Esophagus squamous epithelium (tissue), 5 donors: ENCODE data around the gene CFAP70. TPM values are rescaled to one million over a fixed set of nuclear protein-coding genes. Genes with fewer than 3 reads are reported as not detected.

Source experiments
- DNase-seq: peaks from one replicate; lab custom pipeline; 2025; lab: John Stamatoyannopoulos, UW
- H3K27ac ChIP-seq, 4 donors: fragments of 200-600 bp; sonication (generic); one replicate each; pipeline ENCODE4 v1.5.1; 2016 to 2019; ENCODE audit warnings: mild to moderate bottlenecking in 1 of 4
- H3K27me3 ChIP-seq, 4 donors: fragments of 200-600 bp; sonication (generic); 1 replicate in 3 of 4; 2 replicates in 1 of 4; pipeline versions ENCODE4 v1.5.1 to v1.6.0; 2017 to 2021; ENCODE audit warnings: antibody characterized with exemption in 1 of 4
- H3K36me3 ChIP-seq, 3 donors: fragments of 200-600 bp; sonication (generic); one replicate each; pipeline ENCODE4 v1.5.1; 2016 to 2019
- H3K4me1 ChIP-seq, 3 donors: fragments of 200-600 bp; sonication (generic); one replicate each; pipeline ENCODE4 v1.5.1; 2017 to 2019
- H3K4me3 ChIP-seq, 4 donors: fragments of 200-600 bp; sonication (generic); 1 replicate in 3 of 4; 2 replicates in 1 of 4; pipeline ENCODE4 v1.5.1; 2016 to 2019; ENCODE audit warnings: mild to moderate bottlenecking in 2 of 4, moderate library complexity in 1 of 4
- H3K9me3 ChIP-seq, 3 donors: fragments of 200-600 bp; sonication (generic); one replicate each; pipeline ENCODE4 v1.5.1; 2016 to 2019
- POLR2A ChIP-seq, 4 donors: fragments of 450-650 bp; IDR thresholded peaks; one replicate each; pipeline ENCODE4 v1.6.1; 2017; ENCODE audit warnings: antibody characterized with exemption in 4 of 4, mild to moderate bottlenecking in 4 of 4, moderate library complexity in 3 of 4
- WGBS, 2 donors: methylation state at CpG; one replicate each; pipeline ENCODE4 v1.1.5; 2018; 5-methylcytosine and 5-hydroxymethylcytosine counted together
- intact Hi-C: fragments of 100-400 bp; cut with DNase I; formaldehyde crosslinking; loops from one replicate; pipeline ENCODE4 v1.15.0; 2022
- total RNA-seq, 4 donors: library from RNA; depleted of rRNA; stranded (reverse); fragments of >200 nt; gene quantifications; one replicate each; pipeline ENCODE4 v1.1.0, GENCODE V29; 2016
- TF ChIP-seq, protein P1 (sequence below), 6 experiments: fragments of 450-650 bp in 4 of 6; fragments of 200-600 bp in 2 of 6; sonication (generic) in 2 of 6; IDR thresholded peaks; one replicate each; pipeline ENCODE4 v1.5.1; 2016 to 2019; ENCODE audit warnings: antibody characterized with exemption in 6 of 6, mild to moderate bottlenecking in 4 of 6, moderate library complexity in 4 of 6
- donor health status: DM: yes; HTN: yes; CAD: no.

CFAP70 gene
- total RNA-seq, 4 donors from 2014 or later = 0.22 to 2.5 (median 0.66) TPM

DNA sequence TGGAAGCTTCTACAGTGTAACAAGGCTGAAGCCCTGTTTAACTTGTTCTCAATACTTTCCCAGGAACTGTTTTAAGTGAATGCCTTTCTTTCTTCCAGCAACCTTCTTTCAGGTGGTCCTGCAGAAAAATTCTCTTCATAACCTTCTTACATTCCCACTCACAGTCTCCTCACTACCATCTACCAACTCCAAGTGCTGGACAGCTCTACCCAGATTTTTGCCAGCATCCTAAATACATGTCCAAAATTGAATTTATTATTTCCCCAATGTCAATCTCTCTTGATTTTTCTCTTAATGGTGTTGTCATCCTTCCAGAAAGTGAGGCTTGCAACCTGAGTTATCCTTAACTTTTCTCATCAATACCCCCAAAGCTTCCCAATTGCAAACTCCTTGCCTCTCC is 48.2 kb downstream of the CFAP70 start:
- H3K4me3 ChIP-seq = no peak overlapping the region
- intact Hi-C loops = no loop called here
- H3K4me1 ChIP-seq = no peaks in the 10 kb centered on the region
- H3K36me3 ChIP-seq = no peaks in the 10 kb centered on the region
- no peak for DNase-seq
- H3K27me3 ChIP-seq = no peaks in the 10 kb centered on the region
- peaks cover 0 to 23% (median 11%) of the 10 kb centered on the region in 3 donors for H3K9me3 ChIP-seq
- H3K27ac ChIP-seq = no peak overlapping the region
- no peak for TF ChIP-seq POLR2A (IDR thresholded peaks at IDR 0.05)
- TF ChIP-seq, protein P1, sequence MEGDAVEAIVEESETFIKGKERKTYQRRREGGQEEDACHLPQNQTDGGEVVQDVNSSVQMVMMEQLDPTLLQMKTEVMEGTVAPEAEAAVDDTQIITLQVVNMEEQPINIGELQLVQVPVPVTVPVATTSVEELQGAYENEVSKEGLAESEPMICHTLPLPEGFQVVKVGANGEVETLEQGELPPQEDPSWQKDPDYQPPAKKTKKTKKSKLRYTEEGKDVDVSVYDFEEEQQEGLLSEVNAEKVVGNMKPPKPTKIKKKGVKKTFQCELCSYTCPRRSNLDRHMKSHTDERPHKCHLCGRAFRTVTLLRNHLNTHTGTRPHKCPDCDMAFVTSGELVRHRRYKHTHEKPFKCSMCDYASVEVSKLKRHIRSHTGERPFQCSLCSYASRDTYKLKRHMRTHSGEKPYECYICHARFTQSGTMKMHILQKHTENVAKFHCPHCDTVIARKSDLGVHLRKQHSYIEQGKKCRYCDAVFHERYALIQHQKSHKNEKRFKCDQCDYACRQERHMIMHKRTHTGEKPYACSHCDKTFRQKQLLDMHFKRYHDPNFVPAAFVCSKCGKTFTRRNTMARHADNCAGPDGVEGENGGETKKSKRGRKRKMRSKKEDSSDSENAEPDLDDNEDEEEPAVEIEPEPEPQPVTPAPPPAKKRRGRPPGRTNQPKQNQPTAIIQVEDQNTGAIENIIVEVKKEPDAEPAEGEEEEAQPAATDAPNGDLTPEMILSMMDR (IDR thresholded peaks at IDR 0.05) = no peak

DNA sequence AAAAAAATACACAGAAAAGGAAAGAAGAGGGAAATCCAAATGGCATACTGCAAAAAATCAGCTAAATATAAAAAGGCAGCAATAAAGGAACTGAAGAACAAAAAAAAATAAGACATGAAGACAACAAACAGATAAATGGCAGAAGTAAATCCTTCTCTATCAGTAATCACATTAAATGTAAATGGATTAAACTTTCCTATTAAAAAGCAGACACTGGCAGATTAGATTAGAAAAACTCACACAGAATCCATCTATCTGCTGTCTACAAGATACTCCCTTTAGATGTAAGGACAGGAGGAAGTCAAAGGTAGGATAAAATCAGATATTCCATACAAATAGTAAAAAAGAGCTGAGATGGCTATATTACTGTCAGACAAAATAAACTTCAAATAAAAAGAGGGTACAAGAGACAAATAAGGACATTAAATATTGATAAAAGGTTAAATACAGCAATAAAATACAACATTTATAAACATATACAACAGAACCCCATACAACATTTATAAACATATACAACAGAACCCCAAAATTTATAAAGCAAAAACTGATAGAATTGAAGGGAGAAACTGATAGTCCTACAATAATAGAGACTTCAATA is 51.4 kb downstream of the CFAP70 start:
- Histone ChIP-seq H3K9me3 (peaks cover 0 to 23% (median 11%) of the 10 kb centered on the region in 3 donors), H3K4me1 (no peaks in the 10 kb centered on the region), H3K4me3 (no peak overlapping the region), H3K27me3 (no peaks in the 10 kb centered on the region), H3K36me3 (no peaks in the 10 kb centered on the region), H3K27ac (no peak overlapping the region)
- no peak for DNase-seq
- no peak for TF ChIP-seq POLR2A (IDR thresholded peaks at IDR 0.05)
- TF ChIP-seq, protein P1 (IDR thresholded peaks at IDR 0.05) = no peak
- intact Hi-C loops = no loop called here

DNA sequence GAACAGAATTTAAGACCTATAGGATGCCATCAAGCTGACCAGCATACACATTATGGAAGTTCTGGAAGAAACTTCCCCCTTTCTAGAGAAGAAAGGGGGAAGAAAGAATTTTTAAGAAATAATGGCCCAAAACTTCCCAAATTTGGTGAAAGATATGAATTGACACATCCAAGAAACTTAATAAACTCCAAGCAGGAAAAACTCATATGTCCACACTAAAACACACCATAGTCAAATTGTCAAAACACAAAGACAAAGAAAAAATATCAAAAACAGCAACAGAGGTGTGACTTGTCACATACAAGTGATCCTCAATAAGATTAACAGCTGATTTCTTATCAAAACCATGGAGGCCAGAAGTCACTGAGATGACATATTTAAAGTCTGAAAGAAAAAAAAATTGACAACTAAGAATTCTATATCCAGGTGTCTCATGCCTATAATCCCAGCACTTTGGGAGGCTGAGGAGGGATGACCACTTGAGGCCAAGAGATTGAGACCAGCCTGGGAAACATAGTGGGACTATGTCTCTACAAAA is 52.4 kb downstream of the CFAP70 start:
- H3K27ac ChIP-seq = no peak overlapping the region
- H3K9me3 ChIP-seq = peaks cover 0 to 23% (median 11%) of the 10 kb centered on the region in 3 donors
- H3K4me3 ChIP-seq = no peak overlapping the region
- TF ChIP-seq POLR2A (IDR thresholded peaks at IDR 0.05) = no peak
- TF ChIP-seq, protein P1 (IDR thresholded peaks at IDR 0.05) = no peak
- no peaks in the 10 kb centered on the region for H3K36me3 ChIP-seq
- intact Hi-C loops = no loop called here
- DNase-seq = no peak
- no peaks in the 10 kb centered on the region for H3K27me3 ChIP-seq
- no peaks in the 10 kb centered on the region for H3K4me1 ChIP-seq

DNA sequence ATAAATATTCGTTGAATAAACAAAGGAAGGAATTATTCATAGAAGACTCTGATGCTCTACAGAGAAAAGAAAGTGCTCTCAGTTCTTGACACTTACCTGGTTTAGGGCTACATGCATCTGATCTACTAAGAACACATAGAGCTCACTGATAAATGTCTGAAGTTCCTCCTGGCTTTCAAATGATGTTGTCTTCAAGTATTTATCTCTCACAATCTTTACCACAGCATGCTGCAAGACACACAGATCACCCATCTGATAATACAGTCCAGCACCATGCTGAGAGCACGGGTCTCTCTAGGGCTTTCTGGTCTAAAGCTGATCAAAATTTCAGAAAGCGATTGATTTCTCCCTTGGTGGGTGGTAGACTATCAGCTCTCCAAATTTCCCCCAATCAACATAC is 61.7 kb downstream of the CFAP70 start:
- intact Hi-C loops = no loop called here
- no peaks in the 10 kb centered on the region for H3K27me3 ChIP-seq
- no peak overlapping the region for H3K27ac ChIP-seq
- H3K9me3 ChIP-seq = no peaks in the 10 kb centered on the region
- H3K4me1 ChIP-seq = no peaks in the 10 kb centered on the region
- 59 to 74% methylated on average over 3 of the region's 3 CpGs for WGBS, 2 donors
- no peak overlapping the region for H3K4me3 ChIP-seq
- no peak for DNase-seq
- no peaks in the 10 kb centered on the region for H3K36me3 ChIP-seq
- TF ChIP-seq POLR2A (IDR thresholded peaks at IDR 0.05) = no peak
- TF ChIP-seq, protein P1 (IDR thresholded peaks at IDR 0.05) = no peak

DNA sequence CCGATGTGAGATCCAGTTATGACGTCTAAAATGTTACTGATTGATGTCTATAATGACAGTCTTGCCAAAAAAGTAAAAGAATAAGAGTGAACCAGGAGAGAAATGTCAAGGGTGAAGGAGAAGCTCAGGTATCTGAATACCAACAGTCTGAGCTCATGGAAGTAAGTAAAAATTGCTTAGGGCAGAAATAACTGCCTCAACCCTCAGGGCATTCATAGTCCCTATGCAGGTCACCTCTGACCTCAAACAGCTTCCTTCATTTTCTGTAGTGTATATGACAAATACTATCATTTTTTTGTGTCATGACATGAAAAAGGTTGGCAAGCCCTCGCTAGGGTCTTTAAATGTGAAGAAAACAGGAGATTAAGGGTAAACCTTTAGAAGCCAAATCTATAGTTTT is 65.2 kb downstream of the CFAP70 start:
- H3K27me3 ChIP-seq = no peaks in the 10 kb centered on the region
- no peak for DNase-seq
- TF ChIP-seq, protein P1 (IDR thresholded peaks at IDR 0.05) = no peak
- TF ChIP-seq POLR2A (IDR thresholded peaks at IDR 0.05) = no peak
- H3K4me1 ChIP-seq = no peaks in the 10 kb centered on the region
- H3K9me3 ChIP-seq = no peaks in the 10 kb centered on the region
- no peak overlapping the region for H3K27ac ChIP-seq
- intact Hi-C loops = no loop called here
- 80 to 86% methylated on average over 3 of the region's 3 CpGs for WGBS, 2 donors
- H3K4me3 ChIP-seq = no peak overlapping the region
- H3K36me3 ChIP-seq = no peaks in the 10 kb centered on the region
